ENCODE measurements around the gene IFNAR1. TPM values are rescaled to one million over a fixed set of nuclear protein-coding genes. Genes with fewer than 3 reads are reported as not detected.

The IFNAR1 gene
- total and polyA plus RNA-seq, 9 of the 15 experiments (the other 6 are each of a cell fraction or from before 2014, with no cell fraction given) = 8.6 to 31.8 (median 14.8) TPM

DNA sequence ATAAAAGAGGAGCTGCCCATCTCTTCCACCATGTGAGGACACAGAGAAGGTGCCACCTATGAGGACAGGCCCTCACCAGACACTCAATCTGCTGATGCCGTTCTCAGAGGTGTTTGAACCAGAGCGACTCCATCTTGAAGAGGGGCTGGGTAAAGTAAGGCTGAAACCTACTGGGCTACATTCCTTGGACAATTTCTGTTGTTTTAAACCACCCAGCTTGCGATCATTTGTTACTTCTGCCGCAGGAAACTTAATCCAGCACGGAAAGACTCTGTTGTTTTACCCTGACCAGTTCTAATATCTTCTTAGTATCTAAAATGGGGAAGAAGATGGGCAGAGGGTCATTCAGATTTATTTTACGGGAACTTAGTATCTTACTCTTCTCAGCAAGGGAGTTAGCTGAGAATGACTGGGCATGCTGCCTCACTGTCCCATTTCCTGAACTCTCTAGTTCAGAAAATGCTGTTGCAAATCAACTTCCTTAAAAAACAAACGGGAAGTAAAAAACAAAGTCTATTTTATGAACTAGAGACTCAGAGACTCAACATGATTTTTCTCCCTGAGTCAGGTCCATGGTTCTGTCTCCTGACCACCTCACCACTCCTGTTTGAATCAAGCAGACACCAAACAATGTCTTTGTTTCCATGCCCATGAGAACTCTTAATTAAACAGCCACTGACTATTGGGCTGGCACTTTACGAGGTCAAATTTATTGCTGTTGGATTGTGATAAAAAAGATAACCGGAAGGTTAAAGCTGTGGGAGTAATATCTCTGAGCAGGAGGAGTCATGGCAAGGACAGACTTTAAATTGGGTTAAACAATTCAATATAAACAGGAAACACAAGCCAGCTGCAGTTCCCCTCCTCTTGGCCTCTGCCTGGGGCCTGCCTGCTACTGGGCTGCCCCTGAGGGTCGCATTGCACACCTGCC, 23.8 kb upstream of the IFNAR1 start (continued):
- TF ChIP-seq, protein P1, sequence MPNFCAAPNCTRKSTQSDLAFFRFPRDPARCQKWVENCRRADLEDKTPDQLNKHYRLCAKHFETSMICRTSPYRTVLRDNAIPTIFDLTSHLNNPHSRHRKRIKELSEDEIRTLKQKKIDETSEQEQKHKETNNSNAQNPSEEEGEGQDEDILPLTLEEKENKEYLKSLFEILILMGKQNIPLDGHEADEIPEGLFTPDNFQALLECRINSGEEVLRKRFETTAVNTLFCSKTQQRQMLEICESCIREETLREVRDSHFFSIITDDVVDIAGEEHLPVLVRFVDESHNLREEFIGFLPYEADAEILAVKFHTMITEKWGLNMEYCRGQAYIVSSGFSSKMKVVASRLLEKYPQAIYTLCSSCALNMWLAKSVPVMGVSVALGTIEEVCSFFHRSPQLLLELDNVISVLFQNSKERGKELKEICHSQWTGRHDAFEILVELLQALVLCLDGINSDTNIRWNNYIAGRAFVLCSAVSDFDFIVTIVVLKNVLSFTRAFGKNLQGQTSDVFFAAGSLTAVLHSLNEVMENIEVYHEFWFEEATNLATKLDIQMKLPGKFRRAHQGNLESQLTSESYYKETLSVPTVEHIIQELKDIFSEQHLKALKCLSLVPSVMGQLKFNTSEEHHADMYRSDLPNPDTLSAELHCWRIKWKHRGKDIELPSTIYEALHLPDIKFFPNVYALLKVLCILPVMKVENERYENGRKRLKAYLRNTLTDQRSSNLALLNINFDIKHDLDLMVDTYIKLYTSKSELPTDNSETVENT (CRISPR knock-in tag; IDR thresholded peaks at IDR 0.05) = no peak
- TF ChIP-seq, protein P2, sequence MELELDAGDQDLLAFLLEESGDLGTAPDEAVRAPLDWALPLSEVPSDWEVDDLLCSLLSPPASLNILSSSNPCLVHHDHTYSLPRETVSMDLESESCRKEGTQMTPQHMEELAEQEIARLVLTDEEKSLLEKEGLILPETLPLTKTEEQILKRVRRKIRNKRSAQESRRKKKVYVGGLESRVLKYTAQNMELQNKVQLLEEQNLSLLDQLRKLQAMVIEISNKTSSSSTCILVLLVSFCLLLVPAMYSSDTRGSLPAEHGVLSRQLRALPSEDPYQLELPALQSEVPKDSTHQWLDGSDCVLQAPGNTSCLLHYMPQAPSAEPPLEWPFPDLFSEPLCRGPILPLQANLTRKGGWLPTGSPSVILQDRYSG (tag; conservative IDR thresholded peaks at IDR 0.05; ENCODE audit: low read depth) = peak; percentile 97
- TF ChIP-seq SAFB2 (IDR thresholded peaks at IDR 0.05; ENCODE audit: borderline replicate concordance, low read depth, low read length, severe bottlenecking) (no peak), ILK (tag; IDR thresholded peaks at IDR 0.05; ENCODE audit: borderline replicate concordance, low read depth) (peak; percentile 79), XRCC4 (IDR thresholded peaks at IDR 0.05; ENCODE audit: extremely low read depth, insufficient read depth, insufficient read length) (no peak), MEIS2 (IDR thresholded peaks at IDR 0.05; ENCODE audit: partially characterized antibody) (peak; percentile 67), ETV5 (CRISPR knock-in tag; IDR thresholded peaks at IDR 0.05; ENCODE audit: low read depth) (peak; percentile 29; the same call in 1 of the 2 replicates), ZNF830 (CRISPR knock-in tag; IDR thresholded peaks at IDR 0.05) (no peak), ZNF436 (CRISPR knock-in tag; IDR thresholded peaks at IDR 0.05) (no peak)
- TF ChIP-seq, protein P3, sequence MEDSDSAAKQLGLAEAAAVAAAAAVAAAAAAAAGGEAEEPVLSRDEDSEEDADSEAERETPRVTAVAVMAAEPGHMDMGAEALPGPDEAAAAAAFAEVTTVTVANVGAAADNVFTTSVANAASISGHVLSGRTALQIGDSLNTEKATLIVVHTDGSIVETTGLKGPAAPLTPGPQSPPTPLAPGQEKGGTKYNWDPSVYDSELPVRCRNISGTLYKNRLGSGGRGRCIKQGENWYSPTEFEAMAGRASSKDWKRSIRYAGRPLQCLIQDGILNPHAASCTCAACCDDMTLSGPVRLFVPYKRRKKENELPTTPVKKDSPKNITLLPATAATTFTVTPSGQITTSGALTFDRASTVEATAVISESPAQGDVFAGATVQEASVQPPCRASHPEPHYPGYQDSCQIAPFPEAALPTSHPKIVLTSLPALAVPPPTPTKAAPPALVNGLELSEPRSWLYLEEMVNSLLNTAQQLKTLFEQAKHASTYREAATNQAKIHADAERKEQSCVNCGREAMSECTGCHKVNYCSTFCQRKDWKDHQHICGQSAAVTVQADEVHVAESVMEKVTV (CRISPR knock-in tag; IDR thresholded peaks at IDR 0.05) = peak; percentile 18; the same call in 1 of the 2 replicates
- TF ChIP-seq, protein P4, sequence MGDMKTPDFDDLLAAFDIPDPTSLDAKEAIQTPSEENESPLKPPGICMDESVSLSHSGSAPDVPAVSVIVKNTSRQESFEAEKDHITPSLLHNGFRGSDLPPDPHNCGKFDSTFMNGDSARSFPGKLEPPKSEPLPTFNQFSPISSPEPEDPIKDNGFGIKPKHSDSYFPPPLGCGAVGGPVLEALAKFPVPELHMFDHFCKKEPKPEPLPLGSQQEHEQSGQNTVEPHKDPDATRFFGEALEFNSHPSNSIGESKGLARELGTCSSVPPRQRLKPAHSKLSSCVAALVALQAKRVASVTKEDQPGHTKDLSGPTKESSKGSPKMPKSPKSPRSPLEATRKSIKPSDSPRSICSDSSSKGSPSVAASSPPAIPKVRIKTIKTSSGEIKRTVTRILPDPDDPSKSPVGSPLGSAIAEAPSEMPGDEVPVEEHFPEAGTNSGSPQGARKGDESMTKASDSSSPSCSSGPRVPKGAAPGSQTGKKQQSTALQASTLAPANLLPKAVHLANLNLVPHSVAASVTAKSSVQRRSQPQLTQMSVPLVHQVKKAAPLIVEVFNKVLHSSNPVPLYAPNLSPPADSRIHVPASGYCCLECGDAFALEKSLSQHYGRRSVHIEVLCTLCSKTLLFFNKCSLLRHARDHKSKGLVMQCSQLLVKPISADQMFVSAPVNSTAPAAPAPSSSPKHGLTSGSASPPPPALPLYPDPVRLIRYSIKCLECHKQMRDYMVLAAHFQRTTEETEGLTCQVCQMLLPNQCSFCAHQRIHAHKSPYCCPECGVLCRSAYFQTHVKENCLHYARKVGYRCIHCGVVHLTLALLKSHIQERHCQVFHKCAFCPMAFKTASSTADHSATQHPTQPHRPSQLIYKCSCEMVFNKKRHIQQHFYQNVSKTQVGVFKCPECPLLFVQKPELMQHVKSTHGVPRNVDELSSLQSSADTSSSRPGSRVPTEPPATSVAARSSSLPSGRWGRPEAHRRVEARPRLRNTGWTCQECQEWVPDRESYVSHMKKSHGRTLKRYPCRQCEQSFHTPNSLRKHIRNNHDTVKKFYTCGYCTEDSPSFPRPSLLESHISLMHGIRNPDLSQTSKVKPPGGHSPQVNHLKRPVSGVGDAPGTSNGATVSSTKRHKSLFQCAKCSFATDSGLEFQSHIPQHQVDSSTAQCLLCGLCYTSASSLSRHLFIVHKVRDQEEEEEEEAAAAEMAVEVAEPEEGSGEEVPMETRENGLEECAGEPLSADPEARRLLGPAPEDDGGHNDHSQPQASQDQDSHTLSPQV (IDR thresholded peaks at IDR 0.05) = peak; percentile 99
- TF ChIP-seq, protein P5, sequence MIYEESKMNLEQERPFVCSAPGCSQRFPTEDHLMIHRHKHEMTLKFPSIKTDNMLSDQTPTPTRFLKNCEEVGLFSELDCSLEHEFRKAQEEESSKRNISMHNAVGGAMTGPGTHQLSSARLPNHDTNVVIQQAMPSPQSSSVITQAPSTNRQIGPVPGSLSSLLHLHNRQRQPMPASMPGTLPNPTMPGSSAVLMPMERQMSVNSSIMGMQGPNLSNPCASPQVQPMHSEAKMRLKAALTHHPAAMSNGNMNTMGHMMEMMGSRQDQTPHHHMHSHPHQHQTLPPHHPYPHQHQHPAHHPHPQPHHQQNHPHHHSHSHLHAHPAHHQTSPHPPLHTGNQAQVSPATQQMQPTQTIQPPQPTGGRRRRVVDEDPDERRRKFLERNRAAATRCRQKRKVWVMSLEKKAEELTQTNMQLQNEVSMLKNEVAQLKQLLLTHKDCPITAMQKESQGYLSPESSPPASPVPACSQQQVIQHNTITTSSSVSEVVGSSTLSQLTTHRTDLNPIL (CRISPR knock-in tag; IDR thresholded peaks at IDR 0.05) = peak; percentile 93
